ENCODE measurements around the gene TAS2R40. TPM values are rescaled to one million over a fixed set of nuclear protein-coding genes. Genes with fewer than 3 reads are reported as not detected.

Gene TAS2R40
- total and polyA plus RNA-seq, 8 donors = not detected

- TF ChIP-seq POLR2A (IDR thresholded peaks at IDR 0.05) = no peak
- TF ChIP-seq POLR2AphosphoS5 (IDR thresholded peaks at IDR 0.05) = no peak
- TF ChIP-seq EP300 (IDR thresholded peaks at IDR 0.05) = no peak
- no peak for TF ChIP-seq CTCF (IDR thresholded peaks at IDR 0.05)
- H3K4me3 ChIP-seq = no peak overlapping the region
- WGBS, 5 donors = 13 to 38% (median 19%) methylated on average over 1 of the region's 1 CpG
- H3K27me3 ChIP-seq = no peaks in the 10 kb centered on the region
- H3K9me3 ChIP-seq = peaks cover 0 to 20% (median 8%) of the 10 kb centered on the region in 4 donors
- no peak for DNase-seq
- no peaks in the 10 kb centered on the region for H3K36me3 ChIP-seq
- intact Hi-C loops (cut with DNase I; ENCODE audit: low total_unique reads) = loop anchor here (5.0 kb wide), 1 partner anchor 72 kb away; no protein-coding TSS in a partner anchor
- no peak overlapping the region for H3K27ac ChIP-seq
- peaks cover 0 to 4% (median 1%) of the 10 kb centered on the region in 4 donors for H3K4me1 ChIP-seq
Measured at GRCh38 chr7:143235561-143235960, 13.7 kb downstream of the TAS2R40 start.

DNA sequence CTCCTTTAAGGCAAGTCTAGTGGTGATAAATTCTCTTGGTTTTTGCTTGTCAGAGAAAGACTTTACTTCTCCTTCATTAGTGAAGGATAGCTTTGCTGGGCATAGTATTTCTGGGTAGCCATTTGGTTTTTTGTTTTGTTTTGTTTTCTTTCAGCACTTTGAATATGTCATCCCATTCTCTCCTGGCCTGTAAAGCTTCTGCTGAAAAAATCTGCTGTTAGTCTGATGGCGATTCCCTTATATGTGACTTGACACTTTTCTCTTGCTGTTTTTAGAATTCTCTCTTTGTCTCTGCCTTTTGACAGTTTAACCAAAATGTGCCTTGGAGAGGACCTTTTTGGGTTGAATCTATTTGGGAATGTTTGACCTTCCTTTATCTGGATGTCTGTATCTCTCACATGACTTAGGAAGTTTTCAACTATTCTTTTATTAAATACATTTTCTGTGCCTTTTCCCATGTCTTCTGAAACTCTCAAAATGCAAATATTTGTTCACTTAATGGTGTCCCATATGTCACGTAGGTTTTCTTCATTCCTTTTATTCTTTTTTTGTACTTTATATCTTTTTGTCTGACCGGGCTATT lies 14.7 kb downstream of the TAS2R40 start:
- WGBS, 5 donors = 65 to 89% (median 74%) methylated on average over 3 of the region's 3 CpGs
- no peak overlapping the region for H3K4me3 ChIP-seq
- TF ChIP-seq EP300 (IDR thresholded peaks at IDR 0.05) = no peak
- TF ChIP-seq CTCF (IDR thresholded peaks at IDR 0.05) = no peak
- no peak for TF ChIP-seq POLR2AphosphoS5 (IDR thresholded peaks at IDR 0.05)
- TF ChIP-seq POLR2A (IDR thresholded peaks at IDR 0.05) = no peak
- no peak for DNase-seq
- intact Hi-C loops (cut with DNase I; ENCODE audit: low total_unique reads) = loop anchor here (5.0 kb wide), 1 partner anchor 71 kb away; no protein-coding TSS in a partner anchor
- no peaks in the 10 kb centered on the region for H3K27me3 ChIP-seq
- H3K36me3 ChIP-seq = no peaks in the 10 kb centered on the region
- peaks cover 0 to 20% (median 8%) of the 10 kb centered on the region in 4 donors for H3K9me3 ChIP-seq
- H3K27ac ChIP-seq = no peak overlapping the region
- peaks cover 0 to 9% (median 3%) of the 10 kb centered on the region in 4 donors for H3K4me1 ChIP-seq

- no peak for DNase-seq
- intact Hi-C loops (cut with DNase I; ENCODE audit: low total_unique reads) = loop anchor here (5.0 kb wide), 1 partner anchor 70 kb away; no protein-coding TSS in a partner anchor
- Histone ChIP-seq H3K36me3 (no peaks in the 10 kb centered on the region), H3K27me3 (no peaks in the 10 kb centered on the region), H3K27ac (peak overlapping the region in 1 of 5 donors; percentile 4), H3K4me3 (no peak overlapping the region), H3K9me3 (peaks cover 0 to 20% (median 8%) of the 10 kb centered on the region in 4 donors), H3K4me1 (peaks cover 0 to 9% (median 3%) of the 10 kb centered on the region in 4 donors)
- no peak for TF ChIP-seq POLR2A (IDR thresholded peaks at IDR 0.05)
- no peak for TF ChIP-seq POLR2AphosphoS5 (IDR thresholded peaks at IDR 0.05)
- no peak for TF ChIP-seq EP300 (IDR thresholded peaks at IDR 0.05)
- TF ChIP-seq CTCF (IDR thresholded peaks at IDR 0.05) = no peak
Measured at GRCh38 chr7:143237366-143237765, 15.5 kb downstream of the TAS2R40 start.

DNA sequence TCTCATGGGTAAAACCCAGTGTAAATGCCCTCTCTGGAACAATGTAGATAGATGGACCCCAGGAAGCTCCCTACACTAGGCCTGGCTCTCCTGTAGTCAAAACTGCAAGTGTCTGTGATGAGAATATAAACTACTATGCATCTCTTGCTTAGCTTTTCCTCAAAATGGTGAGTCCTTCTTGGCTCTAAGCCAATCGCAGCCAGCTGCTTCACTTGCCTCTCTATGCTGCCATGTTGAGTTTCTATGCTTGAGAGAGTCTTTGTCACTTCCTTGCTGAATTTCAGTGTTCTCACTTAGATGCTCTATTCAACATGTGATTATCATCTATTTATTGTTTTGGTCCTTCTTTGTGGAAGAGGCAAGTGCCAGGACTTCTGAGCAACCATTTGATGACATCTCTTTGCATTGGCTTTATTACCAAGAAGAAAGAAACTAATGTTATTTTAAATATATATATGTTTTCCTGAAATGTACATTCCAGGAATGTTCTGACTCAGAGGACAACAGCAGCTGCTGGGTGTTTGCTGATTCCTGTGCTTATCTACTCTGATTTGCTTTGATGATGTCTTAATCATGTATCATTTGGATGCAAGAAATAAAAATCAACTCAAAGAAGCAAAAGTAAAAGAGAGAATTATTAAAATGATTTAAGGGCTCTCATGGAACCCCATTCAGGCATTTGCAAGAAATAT lies 16.6 kb downstream of the TAS2R40 start:
- Histone ChIP-seq H3K4me3 (no peak overlapping the region), H3K9me3 (peaks cover 0 to 16% (median 8%) of the 10 kb centered on the region in 4 donors), H3K27ac (peak overlapping the region in 2 of 5 donors; percentile 47 to 52), H3K4me1 (peaks cover 0 to 18% (median 7%) of the 10 kb centered on the region in 4 donors), H3K36me3 (no peaks in the 10 kb centered on the region), H3K27me3 (no peaks in the 10 kb centered on the region)
- 85 to 100% (median 97%) methylated on average over 1 of the region's 1 CpG for WGBS, 5 donors
- TF ChIP-seq POLR2A (IDR thresholded peaks at IDR 0.05) (no peak), POLR2AphosphoS5 (IDR thresholded peaks at IDR 0.05) (no peak), EP300 (IDR thresholded peaks at IDR 0.05) (no peak), CTCF (IDR thresholded peaks at IDR 0.05) (no peak)
- intact Hi-C loops (cut with DNase I; ENCODE audit: low total_unique reads) = loop anchor here (5.0 kb wide), 1 partner anchor 69 kb away; no protein-coding TSS in a partner anchor
- DNase-seq = no peak

All from stomach (tissue), 9 donors.